Measurements from ENCODE around the gene ABCC1.

- TF ChIP-seq, protein P1, sequence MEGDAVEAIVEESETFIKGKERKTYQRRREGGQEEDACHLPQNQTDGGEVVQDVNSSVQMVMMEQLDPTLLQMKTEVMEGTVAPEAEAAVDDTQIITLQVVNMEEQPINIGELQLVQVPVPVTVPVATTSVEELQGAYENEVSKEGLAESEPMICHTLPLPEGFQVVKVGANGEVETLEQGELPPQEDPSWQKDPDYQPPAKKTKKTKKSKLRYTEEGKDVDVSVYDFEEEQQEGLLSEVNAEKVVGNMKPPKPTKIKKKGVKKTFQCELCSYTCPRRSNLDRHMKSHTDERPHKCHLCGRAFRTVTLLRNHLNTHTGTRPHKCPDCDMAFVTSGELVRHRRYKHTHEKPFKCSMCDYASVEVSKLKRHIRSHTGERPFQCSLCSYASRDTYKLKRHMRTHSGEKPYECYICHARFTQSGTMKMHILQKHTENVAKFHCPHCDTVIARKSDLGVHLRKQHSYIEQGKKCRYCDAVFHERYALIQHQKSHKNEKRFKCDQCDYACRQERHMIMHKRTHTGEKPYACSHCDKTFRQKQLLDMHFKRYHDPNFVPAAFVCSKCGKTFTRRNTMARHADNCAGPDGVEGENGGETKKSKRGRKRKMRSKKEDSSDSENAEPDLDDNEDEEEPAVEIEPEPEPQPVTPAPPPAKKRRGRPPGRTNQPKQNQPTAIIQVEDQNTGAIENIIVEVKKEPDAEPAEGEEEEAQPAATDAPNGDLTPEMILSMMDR (IDR thresholded peaks at IDR 0.05; ENCODE audit: low read depth, low read length) = no peak
- no peak for TF ChIP-seq POLR2A (IDR thresholded peaks at IDR 0.05; ENCODE audit: extremely low read depth, insufficient read length)
- TF ChIP-seq, protein P2, sequence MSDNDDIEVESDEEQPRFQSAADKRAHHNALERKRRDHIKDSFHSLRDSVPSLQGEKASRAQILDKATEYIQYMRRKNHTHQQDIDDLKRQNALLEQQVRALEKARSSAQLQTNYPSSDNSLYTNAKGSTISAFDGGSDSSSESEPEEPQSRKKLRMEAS (IDR thresholded peaks at IDR 0.05; ENCODE audit: low read depth, low read length) = no peak
These were observed 182.2 kb downstream of the ABCC1 start for GRCh38 chr16:16131659-16132058.
